Skeletal muscle cell (primary cell): ENCODE data around the gene HOXA11.

Experiments used
- DNase-seq: peaks from one replicate; pipeline ENCODE4 v3.0.0-alpha.2; 2010; ENCODE audit warnings: low read depth
- H3K4me3 ChIP-seq: 2 replicates; pipeline ENCODE4 v1.5.1; 2011; ENCODE audit warnings: low read depth, mild to moderate bottlenecking, control low read depth, low read length, moderate library complexity

The HOXA11 gene

GRCh38 chr7:27161721-27162560 is 23.1 kb downstream of the HOXA11 start:
- peak overlapping the region; percentile 78 for H3K4me3 ChIP-seq
- DNase-seq: no peak

GRCh38 chr7:27161214-27161720 is 23.8 kb downstream of the HOXA11 start:
- peak overlapping the region; percentile 78 for H3K4me3 ChIP-seq
- DNase-seq: no peak

GRCh38 chr7:27160546-27161213 is 24.4 kb downstream of the HOXA11 start:
- H3K4me3 ChIP-seq: peak overlapping the region; percentile 78
- DNase-seq: no peak

GRCh38 chr7:27160145-27160545 is 24.9 kb downstream of the HOXA11 start:
- no peak for DNase-seq
- H3K4me3 ChIP-seq: peak overlapping the region; percentile 78

GRCh38 chr7:27159266-27160144 is 25.5 kb downstream of the HOXA11 start:
- DNase-seq: no peak
- peak overlapping the region; percentile 78 for H3K4me3 ChIP-seq

GRCh38 chr7:27158436-27159265 is 26.4 kb downstream of the HOXA11 start:
- no peak overlapping the region for H3K4me3 ChIP-seq
- no peak for DNase-seq

- H3K4me3 ChIP-seq: no peak overlapping the region
- DNase-seq: no peak
Measured at GRCh38 chr7:27157702-27158431, 27.2 kb downstream of the HOXA11 start.

GRCh38 chr7:27156916-27157701 is 27.9 kb downstream of the HOXA11 start:
- no peak for DNase-seq
- H3K4me3 ChIP-seq: peak overlapping the region; percentile 82

GRCh38 chr7:27156508-27156898 is 28.5 kb downstream of the HOXA11 start, which contains the start of gene HOXA7:
Gene HOXA7 (minus strand): TSS chr7:27156675. CDS start chr7:27156545, 130 bp downstream.
- H3K4me3 ChIP-seq: peak within 1 kb of the TSS; percentile 82
- DNase-seq: no peak

GRCh38 chr7:27155816-27156507 is 29.1 kb downstream of the HOXA11 start:
- DNase-seq: no peak
- peak overlapping the region; percentile 82 for H3K4me3 ChIP-seq

GRCh38 chr7:27154901-27155815 is 29.9 kb downstream of the HOXA11 start:
- DNase-seq: no peak
- peak overlapping the region; percentile 82 for H3K4me3 ChIP-seq

GRCh38 chr7:27154369-27154768 is 30.7 kb downstream of the HOXA11 start:
- DNase-seq: no peak
- H3K4me3 ChIP-seq: no peak overlapping the region

- DNase-seq: no peak
- no peak overlapping the region for H3K4me3 ChIP-seq
Measured at GRCh38 chr7:27153526-27153925, 31.5 kb downstream of the HOXA11 start.

GRCh38 chr7:27152816-27153442 is 32.1 kb downstream of the HOXA11 start:
- peak overlapping the region; percentile 75 for H3K4me3 ChIP-seq
- DNase-seq: no peak
